PC-3 (cell line): ENCODE measurements around the gene HERC3.

Experiments
- EZH2 ChIP-seq: fragments of 300-600 bp; sonication (generic); IDR thresholded peaks from one replicate; pipeline ENCODE4 v1.6.1; 2017; ENCODE audit warnings: antibody characterized with exemption, mild to moderate bottlenecking, low read length; ENCODE audit not compliant: unreplicated experiment
- EZH2phosphoT487 ChIP-seq: fragments of 300-600 bp; sonication (generic); IDR thresholded peaks from 2 replicates; pipeline ENCODE4 v1.6.1; 2018; ENCODE audit warnings: mild to moderate bottlenecking, antibody characterized with exemption, low read length, borderline replicate concordance
- TF ChIP-seq, protein P1 (sequence below): fragments of 300-600 bp; sonication (generic); conservative IDR thresholded peaks from 2 replicates; pipeline ENCODE4 v1.5.1; 2017; ENCODE audit warnings: antibody characterized with exemption, low read depth, mild to moderate bottlenecking, low read length

DNA sequence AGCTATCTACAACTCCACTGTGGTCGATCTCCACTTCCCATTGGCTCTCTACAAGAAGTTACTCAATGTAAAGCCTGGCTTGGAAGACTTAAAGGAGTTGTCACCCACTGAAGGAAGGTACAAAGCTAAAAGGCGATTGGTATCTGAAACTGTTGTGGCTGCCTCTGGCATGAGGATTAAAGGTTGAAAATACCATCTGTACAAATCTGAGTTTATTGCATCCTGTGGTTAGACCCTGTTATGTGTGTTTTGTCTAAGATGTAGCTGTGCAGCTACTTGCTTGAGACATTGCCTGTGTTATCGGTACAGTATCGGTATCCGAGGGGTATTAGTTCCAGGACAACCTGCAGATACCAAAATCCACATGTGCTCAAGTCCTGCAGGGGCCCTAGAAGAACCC is 88.9 kb downstream of the HERC3 start:
- TF ChIP-seq, protein P1, sequence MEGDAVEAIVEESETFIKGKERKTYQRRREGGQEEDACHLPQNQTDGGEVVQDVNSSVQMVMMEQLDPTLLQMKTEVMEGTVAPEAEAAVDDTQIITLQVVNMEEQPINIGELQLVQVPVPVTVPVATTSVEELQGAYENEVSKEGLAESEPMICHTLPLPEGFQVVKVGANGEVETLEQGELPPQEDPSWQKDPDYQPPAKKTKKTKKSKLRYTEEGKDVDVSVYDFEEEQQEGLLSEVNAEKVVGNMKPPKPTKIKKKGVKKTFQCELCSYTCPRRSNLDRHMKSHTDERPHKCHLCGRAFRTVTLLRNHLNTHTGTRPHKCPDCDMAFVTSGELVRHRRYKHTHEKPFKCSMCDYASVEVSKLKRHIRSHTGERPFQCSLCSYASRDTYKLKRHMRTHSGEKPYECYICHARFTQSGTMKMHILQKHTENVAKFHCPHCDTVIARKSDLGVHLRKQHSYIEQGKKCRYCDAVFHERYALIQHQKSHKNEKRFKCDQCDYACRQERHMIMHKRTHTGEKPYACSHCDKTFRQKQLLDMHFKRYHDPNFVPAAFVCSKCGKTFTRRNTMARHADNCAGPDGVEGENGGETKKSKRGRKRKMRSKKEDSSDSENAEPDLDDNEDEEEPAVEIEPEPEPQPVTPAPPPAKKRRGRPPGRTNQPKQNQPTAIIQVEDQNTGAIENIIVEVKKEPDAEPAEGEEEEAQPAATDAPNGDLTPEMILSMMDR: no peak
- TF ChIP-seq EZH2 (no peak), EZH2phosphoT487 (no peak)
